RKO (cell line): ENCODE results near the gene CADM4.

Source experiments
- DNase-seq: peaks from one replicate; pipeline ENCODE4 v3.0.0-alpha.2; 2016; ENCODE audit warnings: low spot score

Gene CADM4

DNA sequence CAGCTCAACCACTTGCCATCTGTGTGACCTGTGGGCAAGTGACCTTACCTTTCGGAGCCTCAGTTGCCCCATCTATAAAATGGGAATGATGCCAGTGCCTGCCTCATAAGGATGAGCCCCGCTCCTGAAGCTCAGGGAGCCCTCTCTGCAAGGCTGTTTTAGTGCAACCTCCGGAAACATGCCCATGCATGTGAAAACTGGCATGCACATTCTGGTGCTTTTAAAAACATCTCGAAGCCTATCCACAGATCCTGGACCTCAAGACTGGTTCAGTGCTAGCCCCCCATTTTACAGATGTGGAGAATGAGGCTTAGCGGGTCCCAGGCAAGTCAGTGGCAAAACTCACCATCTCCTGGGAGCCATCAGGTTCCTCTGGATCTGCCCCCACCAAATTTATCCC lies 5.6 kb downstream of the CADM4 start:
- no peak for DNase-seq

DNA sequence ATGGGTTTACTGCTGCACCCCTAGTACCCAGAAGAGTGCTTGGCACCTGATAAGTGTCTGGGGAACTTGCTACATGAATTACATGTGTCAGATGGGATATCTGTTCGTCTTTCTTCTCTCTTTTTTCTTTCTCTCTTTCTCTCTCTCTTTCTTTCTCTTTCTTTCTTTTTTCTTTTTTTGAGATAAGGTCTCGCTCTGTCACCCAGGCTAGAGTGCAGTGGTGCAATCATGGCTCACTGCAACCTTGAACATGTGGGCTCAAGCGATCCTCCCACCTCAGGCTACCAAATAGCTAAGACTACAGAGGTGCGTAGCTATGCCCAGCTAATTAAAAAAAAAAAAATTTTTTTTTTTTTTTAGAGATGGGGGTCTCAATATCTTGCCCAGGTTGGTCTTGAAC lies 6.1 kb downstream of the CADM4 start:
- DNase-seq, result no peak

DNA sequence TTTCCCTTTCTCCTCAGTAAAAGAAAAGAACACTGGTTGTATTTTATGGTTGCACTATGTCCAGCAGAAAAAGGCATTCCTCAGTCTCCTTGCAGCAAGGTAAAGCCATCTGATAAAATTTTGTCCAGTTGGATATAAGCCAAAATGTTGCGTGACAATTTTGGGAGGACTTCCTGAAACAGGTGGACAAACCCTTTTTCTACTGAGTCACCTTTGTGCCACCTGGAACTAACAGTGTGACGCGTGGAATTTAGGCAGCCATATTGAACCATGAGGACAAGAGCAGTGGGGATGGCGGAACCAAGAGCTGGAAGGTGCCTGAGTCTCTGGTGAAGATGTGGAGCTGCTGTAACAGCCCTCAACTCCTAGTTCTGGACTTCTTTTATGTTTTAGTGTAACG lies 8.2 kb downstream of the CADM4 start:
- no peak for DNase-seq

DNA sequence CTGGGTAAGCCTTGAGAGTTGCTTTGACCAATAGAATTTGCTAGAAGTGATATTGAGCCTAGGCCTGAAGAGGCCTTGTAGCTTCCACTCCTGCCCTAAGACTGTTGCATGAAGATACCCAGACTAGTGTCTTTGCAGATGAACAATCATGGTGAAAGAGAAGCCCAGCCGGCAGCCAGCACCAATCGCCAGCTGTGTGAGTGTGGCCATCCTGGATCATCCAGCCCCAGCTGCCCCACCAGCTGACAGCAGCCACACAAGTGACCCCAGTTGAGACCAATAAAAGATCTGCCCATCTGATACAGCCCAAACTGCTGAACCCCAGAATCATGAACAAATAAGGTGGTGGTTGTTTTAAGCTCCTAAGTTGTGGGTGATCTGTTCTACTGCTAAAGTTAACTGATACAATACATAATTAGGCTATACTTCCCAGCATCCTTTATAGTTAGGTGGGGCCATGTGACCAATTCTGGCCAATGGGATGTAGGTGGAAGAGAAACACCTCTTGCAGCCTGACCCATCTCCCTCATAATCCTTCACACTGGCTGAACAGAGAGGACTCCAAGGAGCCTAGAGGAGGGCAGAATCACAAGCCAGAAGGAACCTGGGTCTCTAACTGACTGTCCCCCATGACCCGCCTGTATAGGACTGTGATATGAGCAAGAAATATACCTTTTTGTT lies 10.9 kb downstream of the CADM4 start:
- no peak for DNase-seq

DNA sequence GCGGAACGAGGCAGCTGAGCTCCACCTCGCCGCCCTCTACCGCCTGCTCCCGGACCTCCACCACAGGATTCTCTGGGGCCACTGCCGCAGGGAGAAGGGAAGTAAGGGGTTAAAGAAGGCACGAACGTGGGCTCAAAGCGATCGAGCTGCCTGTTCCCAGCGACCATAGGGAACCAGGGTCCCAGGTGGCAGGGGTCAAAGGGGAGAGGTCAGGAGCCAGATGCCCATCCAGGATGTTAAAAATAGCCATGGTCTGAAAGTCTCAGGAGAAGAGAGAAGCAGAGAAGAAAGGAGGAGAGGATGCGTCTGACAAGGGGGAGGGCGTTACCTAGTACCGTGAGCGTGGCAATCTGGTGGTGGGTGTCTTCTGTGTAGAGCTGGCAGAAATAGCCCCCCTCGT lies 12.8 kb downstream of the CADM4 start:
- no peak for DNase-seq

DNA sequence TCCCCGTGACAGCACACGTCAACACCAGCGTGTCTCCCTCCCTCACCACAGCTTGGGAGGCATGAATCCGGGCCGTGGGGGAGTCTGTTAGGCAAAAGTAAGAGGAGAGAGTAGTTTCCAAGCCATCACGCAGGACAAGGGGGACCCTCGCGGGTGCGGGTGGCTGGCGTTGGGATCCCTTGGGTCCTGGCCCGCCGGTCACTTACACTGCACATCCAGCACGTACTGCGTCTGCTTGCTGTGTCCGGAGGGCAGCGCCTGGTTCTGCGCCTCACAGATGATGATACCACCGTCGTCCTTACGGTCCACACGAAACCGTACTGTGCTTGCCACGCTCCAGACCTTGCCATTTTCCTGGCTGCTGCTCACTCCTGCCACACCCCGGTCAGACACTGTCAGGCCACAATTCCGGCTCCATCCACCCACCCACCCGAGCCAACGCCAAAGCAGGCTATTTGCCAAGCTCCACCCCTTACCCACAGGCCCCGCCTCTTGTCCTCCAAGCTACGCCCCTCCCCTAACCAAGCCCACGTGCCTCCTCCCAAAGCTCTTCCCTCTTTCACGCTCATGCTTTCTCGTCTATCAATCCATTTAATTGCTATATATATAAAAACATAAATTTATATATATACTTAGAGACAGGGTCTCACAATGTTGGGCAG lies 13.6 kb downstream of the CADM4 start:
- no peak for DNase-seq

DNA sequence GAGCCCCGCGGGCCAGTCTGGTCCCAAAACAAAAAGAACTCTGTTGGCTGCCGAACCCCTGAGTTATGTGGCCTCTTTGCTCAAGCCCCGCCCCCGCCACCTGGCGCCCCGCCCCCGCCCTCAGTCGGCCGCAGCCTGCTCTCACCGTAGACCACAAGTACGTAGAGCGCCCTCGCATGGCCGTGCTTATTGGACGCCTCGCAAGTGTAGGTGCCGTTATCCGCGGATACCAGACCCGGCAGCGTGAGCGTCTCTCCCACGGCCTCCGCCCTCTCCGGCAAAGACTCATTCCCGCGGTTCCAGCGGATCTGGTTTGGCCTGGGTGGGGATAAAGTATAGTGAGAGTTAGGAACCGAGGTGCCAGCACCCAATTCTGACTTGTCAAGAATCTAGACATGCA lies 14.7 kb downstream of the CADM4 start:
- DNase-seq, result no peak

DNA sequence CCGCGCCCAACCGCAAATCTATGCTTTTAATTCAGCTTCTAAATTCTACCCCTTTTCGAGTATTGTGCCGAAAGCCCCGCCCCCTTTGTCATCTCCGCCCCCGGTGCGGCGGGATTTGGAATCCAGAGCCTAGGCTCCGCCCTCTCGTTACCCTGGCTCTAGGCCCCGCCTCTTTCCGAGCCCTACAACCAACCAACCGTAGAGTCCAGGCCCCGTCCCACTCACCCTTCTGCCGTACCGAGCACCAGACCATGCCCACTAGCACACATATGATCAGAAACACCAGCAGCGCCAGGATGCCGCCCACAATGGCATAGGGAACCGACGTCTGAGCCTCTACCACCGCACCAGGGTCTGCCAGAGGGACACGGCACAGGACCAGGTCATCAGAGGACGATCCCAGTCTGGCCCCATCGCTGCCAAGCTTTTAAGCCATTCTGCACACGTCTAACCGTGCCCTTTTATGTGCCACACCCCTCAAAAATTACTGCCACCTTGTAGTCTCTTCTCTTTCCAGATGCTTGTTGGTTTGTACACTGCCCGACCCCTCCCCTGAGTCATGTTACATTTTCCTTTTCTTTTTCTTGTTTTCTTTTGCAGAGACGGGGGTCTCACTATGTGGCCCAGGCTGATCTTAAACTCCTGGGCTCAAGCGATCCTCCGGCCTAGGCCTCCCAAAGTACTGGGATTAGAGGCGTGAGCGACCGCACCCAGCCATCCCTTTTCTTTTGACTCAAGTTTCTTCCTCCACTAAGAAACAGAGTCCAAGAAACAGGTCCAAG lies 15.6 kb downstream of the CADM4 start:
- DNase-seq, result no peak

DNA sequence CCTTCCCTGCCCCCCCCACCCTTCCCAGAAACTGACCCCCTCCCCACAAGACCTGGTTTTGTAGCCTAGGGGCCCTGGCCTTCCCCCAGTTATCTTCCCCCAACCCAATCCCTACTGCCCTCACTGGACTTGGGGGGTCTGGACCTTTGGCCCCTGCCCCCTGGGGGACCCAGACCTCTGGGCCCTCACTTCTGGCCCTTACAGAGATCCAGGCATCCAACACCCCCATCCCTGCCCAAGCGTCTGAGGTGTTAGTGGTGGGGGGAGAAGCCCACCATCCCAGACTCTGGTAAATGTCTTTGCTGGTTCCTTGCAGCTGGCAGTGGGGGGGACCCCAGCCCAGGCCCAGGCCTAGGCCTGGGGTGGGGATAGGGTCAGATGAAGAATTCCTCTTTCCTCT lies 16.7 kb downstream of the CADM4 start:
- no peak for DNase-seq

DNA sequence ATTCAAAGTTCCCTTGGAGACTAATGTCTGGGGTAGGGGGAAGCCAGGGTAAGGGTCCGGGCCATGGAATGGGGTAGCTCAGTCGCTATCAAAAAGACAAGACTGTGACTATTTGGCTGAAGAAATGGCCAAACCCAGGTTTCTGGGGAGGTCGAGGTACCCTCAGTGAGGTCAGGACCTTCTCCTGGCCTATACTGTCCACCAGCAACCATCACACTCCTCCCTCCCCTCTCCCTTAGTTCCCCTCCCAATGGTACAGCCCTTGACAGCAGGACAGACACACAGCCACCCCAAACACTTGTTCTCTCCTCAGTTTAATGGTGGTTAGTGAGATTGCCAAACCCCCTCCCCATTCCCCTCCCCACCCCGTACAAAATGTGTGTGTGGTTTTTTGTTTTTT lies 17.6 kb downstream of the CADM4 start:
- no peak for DNase-seq

DNA sequence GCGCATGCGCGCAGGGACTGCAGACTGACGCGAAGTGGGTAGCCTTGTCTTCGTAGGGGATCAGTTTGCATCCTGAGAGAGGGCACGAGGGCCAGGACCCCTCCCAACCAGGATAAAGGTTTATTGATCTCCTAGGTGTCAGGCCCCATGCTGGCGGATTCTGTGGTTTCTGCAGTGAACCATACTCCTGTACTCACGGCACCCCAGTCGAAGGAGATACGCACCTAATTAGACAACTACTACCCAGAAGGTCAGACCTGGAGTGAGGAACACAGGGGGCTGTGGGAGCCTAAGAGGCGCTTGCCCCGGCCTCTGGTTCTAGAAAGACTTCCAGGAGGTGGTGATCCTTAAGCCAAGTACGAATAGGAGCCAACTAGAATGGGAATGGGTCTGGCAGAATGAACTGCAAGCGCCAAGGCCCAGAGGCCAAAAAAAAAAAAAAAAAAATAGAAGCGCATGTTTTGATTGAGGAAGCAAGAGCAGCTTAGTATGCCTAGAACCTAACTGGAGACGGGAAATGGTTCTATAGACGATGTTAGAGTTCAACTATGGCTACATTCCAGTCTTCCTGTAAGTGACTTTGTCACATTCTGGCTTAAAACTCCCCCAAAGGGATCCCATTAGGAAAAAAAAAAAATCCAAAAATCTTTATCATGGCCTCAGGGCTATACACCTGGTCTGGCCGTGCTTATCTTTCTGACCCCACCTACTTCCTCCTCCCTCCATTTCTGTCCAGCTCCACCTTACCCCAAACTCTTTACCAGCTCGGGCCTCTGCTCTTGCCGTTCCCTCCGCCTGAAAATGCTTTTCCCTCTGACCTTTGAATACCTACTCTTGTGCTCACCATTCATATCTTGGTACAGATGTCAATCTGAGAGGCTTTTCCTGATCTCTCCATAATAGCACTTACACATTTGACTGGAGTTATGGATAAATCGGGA lies 19.3 kb downstream of the CADM4 start:
- DNase-seq, result no peak

DNA sequence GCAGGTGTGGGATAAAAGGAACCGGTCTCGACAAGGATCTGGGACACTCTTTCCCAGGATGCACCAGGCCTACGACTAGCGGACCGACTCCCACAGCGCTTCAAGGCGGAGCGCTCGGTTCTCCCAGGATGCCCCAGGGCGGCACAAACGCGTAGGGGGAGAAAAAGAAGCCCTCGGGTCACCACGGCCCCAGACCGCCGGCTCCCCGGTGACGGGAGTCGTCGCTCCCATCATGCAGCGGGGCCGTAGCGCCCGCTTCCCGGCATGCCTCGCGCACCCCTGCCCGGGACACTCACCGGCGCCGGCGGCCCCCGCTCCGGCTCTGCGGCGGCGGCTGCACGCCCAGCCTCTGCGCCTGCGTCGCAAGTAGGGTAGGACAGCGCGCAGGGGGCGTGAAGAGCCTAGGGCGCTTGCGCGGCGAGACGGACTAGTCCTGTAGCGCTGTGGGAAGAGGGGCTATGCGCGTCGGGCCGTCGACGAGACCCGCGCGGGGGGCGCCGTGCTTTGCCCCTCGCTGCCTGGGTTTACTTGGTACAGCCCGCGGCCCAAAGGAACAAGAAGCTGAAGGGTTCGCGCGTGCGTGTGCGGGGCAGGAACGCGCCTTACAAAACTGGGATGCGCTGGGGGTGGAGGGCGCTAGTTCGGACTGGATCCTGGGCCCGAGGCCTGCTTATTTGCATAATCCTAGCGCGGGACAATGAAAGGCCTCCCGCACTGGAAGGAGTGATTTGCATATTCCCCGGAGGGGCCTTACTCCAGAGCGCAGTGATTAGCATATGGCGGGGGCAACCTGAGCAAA lies 20.2 kb downstream of the CADM4 start, which contains the start of gene ZNF428:
Gene ZNF428, minus strand, starts transcription at position 368 of the 799 bp plus-strand sequence. CDS start 5,325 bp downstream, outside the sequence.
- peak; percentile 88 for DNase-seq

DNA sequence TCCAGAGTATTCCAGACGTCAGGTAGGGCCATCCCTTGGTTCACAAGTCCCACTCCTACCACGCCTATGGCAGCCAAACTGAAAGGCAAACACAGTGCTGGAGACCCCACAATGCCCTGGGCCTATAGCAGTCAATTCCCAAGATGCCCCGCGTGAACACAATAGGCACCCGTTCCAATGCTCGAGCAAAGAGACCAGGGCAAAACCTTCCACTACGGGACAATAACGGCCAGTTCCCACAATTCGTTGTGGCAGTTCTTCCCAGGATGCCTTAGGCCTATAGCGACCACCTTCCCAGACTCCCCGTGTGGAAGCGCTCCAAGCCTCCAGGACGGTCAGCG lies 20.8 kb downstream of the CADM4 start:
- peak; percentile 43 for DNase-seq

DNA sequence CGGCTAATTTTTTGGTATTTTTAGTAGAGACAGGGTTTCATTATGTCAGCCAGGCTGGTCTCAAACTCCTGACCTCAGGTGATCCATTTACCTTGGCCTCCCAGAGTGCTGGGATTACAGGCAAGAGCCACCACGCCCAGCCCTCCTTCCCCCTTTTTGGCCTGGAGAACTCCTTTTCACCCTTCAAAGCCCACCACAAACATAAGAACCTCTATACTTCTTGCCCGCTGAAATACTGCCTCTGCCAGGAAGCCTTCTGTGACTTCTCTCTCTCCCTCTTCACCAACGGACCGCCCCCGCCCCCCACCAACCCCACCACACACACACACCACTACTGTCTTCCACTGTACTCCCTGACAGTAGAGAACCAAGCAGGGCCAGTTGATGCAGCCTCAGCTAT lies 22.7 kb downstream of the CADM4 start:
- DNase-seq, result no peak

DNA sequence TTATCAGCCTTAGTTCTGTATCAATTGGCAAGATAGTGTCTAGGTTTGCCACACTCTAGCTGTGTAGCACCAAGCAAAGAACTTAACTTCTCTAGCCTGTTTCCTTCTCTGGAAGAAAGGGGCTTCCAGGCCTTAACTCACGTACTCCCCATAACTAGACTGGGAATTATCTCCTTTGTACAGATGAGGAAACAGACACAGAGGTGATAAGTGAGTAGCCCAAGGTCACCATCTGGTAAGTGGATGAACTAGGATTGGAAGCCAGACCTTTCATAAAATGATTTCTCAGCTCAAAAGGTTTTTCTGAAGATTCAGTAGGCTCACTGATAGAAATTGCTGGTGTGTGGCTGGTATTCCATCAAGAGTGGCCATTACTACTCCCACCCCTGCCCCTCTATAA lies 23.3 kb downstream of the CADM4 start:
- no peak for DNase-seq

DNA sequence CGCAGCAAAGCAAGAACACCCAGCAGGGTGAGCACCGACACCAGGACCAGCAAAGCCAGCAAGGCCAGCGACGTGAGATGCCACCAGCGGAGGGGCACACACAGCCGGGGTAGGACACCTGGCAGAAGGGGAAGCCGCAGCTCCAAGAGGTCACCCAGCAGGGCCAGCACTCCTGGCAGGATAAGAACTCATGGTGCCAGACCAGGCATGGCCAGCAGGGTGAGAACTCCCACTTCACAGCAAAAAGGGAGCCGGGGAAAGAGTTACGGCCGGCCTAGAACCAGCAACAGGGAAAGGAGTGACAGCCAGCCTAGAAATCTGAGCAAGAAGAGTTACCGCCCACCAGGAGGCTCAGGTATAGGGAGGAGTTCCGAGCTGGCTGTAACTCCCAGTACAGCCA lies 27.3 kb downstream of the CADM4 start:
- DNase-seq, result no peak

DNA sequence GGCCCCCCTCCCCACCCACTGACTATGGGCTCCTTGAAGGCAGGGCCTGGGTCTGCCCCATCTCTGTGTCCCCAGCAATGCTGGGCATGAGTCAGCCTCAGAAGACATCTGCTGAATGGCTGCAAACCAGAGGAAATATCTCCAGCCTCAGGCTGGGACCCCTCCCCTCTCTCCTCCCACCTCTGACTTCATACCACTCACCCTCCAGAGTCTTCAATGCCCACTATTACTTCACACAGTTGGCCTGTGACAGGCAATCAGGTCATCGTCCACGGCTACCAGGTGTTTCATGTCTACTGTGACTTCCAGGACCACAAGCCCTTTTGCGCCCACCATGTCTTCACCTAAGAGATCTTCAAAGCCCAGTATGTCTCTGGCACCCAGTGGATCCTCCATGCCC lies 27.9 kb downstream of the CADM4 start, which contains the start of gene SRRM5:
Gene SRRM5, plus strand, starts transcription at position 301 of the 400 bp plus-strand sequence. Its CDS starts 34 bp downstream, at position 335.
- no peak for DNase-seq

DNA sequence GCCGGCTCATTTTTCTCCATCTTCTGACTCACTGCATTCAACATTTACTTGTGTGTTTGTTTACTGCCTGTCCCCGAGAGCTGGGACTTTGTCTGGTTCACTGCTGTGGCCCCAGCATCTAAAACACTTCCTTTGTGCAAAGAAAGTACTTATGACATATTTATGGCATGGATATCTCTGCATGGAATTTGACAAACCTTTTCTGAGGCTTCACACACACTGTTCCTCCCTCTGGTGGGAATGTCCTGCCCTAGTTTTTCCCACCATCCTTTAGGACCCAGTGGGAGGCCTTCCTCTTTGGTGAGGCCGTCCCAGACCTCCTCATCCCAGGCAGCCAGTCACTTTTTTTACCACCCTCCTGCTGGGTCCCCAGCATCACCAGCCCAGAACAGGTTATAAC lies 29.2 kb downstream of the CADM4 start:
- DNase-seq, result no peak

DNA sequence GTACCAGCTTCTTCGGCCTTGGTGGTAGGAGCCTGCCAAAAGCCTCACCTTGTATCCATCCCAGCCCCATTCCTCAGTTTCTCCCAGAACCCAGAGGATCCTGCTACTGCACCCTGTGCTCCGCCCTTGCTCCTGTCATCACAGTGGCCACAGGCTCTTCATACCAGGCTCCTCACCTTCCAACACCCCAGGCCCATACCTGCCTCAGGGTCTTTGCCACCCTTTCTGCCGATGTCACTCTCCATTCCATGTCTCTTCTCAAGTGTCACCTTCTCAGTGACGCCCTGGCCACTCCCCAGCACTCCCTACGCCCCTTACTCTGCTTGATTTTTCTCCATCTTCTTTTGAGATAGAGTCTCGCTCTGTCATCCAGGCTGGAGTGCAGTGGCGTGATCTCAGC lies 29.8 kb downstream of the CADM4 start:
- no peak for DNase-seq

DNA sequence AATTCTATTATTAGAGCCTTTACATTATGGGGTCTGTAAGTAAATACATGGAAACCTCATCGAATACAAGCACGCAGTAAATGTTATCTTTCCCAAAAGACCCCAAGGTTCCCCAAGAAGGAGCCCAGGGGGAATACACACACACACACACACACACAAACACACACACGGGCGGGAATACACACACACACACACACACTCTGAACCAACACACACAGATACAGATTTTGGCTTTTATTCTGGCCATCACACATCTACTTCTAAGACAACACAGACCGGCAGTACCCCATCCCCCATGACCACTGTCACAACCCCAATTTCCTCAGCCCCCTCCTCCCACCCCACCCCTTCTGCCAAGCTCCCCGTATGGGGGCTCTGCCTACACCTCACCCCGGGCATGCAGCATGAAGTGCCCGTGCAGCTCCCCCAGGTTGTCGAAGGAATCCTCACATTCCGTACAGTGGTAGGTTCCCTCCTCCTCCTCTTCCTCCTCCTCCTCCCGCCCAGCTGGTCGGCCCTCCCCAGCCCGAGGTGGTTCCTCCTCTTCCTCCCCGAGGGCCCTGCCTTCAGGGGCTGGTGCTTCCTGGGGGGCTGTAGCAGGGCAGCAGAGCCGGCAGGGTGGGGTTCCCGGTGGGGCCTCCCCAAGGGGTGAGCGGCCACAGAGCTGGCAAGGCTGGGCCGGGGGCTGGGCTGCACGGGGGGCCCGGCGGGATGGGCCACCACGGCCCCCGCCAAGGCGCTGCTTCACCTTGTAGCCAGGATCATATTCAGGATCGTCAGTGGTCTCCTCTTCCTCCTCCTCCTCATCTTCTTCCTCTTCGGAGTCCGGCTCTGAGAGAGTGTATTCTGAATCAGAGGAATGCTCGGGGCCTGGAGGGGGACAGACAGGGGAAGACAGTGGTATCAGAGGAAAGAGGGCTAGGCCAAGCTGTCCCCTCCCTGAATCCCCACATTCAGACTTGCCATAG lies 32.1 kb downstream of the CADM4 start:
- no peak for DNase-seq
